Endodermal cell (in vitro differentiated cells): ENCODE measurements around the gene SND1. TPM values are rescaled to one million over a fixed set of nuclear protein-coding genes. Genes with fewer than 3 reads are reported as not detected.

Experiments used
- DNase-seq: peaks from one replicate; pipeline ENCODE4 v3.0.0-alpha.2; 2017
- H3K27ac ChIP-seq: 2 replicates; pipeline ENCODE4 v1.5.1; 2013; ENCODE audit warnings: mild to moderate bottlenecking, low read depth, low read length, moderate library complexity
- H3K27me3 ChIP-seq: 2 replicates; pipeline ENCODE4 v1.6.1; 2013; ENCODE audit warnings: mild to moderate bottlenecking, low read length, moderate library complexity; ENCODE audit not compliant: insufficient read depth, control insufficient read depth, poor library complexity, severe bottlenecking
- H3K36me3 ChIP-seq: 2 replicates; pipeline ENCODE4 v1.7.0; 2013; ENCODE audit warnings: mild to moderate bottlenecking, low read length, moderate library complexity; ENCODE audit not compliant: control insufficient read depth, insufficient read depth
- H3K4me1 ChIP-seq: one replicate; pipeline ENCODE4 v1.7.0; 2013; ENCODE audit warnings: low read length; ENCODE audit not compliant: control insufficient read depth, insufficient read depth
- H3K4me3 ChIP-seq: 2 replicates; pipeline ENCODE4 v1.5.1; 2013; ENCODE audit warnings: mild to moderate bottlenecking, low read length, moderate library complexity
- H3K9ac ChIP-seq: 2 replicates; pipeline ENCODE4 v1.6.1; 2013; ENCODE audit warnings: mild to moderate bottlenecking, low read length, moderate library complexity; ENCODE audit not compliant: poor library complexity, severe bottlenecking; ENCODE audit errors: extremely low read depth
- H3K9me3 ChIP-seq: 2 replicates; pipeline ENCODE4 v1.6.1; 2013; ENCODE audit warnings: mild to moderate bottlenecking, low read length, moderate library complexity; ENCODE audit not compliant: control insufficient read depth
- H3K27ac Mint-ChIP-seq: 2 replicates; pipeline ENCODE4 v1.8.0; 2020; ENCODE audit warnings: mixed read lengths
- H3K27me3 Mint-ChIP-seq: 2 replicates; pipeline ENCODE4 v1.8.0; 2021; ENCODE audit warnings: mild to moderate bottlenecking, mixed read lengths; ENCODE audit not compliant: insufficient read depth
- H3K36me3 Mint-ChIP-seq: 2 replicates; pipeline ENCODE4 v1.8.0; 2020; ENCODE audit warnings: low read depth, mixed read lengths
- H3K4me1 Mint-ChIP-seq: 2 replicates; pipeline ENCODE4 v1.8.0; 2020; ENCODE audit warnings: mixed read lengths
- H3K4me3 Mint-ChIP-seq: 2 replicates; pipeline ENCODE4 v1.8.0; 2020; ENCODE audit warnings: mild to moderate bottlenecking, moderate library complexity, mixed read lengths
- H3K9me3 Mint-ChIP-seq: 2 replicates; pipeline ENCODE4 v1.8.0; 2020; ENCODE audit warnings: mild to moderate bottlenecking, mixed read lengths
- WGBS, 2 experiments: methylation state at CpG; one replicate each; pipeline versions ENCODE4 v1.1.5 to v1.1.7; 2013; ENCODE audit warnings: missing lambda C conversion rate in 2 of 2, mixed read lengths in 1 of 2; ENCODE audit not compliant: insufficient coverage in 1 of 2, insufficient read length in 1 of 2; 5-methylcytosine and 5-hydroxymethylcytosine counted together
- total RNA-seq, 2 donors: library from RNA; stranded (reverse); fragmentation: NEBNext Ultra II Directional in 1 of 2; extraction: Animal tissue kit (Norgen Biotek cat#: 25700) in 1 of 2; gene quantifications; 2 replicates in 1 of 2; 3 replicates in 1 of 2; pipeline ENCODE4 v1.2.1, GENCODE V29; 2021
- TF ChIP-seq, protein P1 (sequence below): fragments of 200-600 bp; sonication (generic); conservative IDR thresholded peaks from 2 replicates; pipeline ENCODE4 v1.5.0; 2021; ENCODE audit warnings: antibody characterized with exemption, mild to moderate bottlenecking

SND1 gene
- total RNA-seq, 2 donors from 2014 or later = 240 to 267 TPM

DNA sequence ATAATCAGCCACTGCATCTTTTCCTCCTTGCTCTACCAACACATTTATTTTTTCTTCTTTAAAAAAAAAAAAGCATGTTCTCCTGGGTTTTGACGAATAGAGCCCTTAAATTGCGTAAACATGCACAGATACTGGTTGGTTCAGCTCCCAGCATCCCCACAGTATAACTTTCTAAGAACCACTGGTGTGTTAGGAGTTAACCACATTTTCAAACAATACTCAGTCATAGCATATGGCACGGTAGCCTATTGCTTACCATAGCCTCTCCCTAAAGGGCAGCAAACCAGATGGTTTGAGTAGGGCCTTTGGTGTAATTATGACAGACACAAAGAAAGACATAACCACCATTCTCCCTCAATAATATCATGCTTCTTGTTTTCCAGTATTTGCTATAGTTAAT, 234.3 kb downstream of the SND1 start:
- Mint-ChIP-seq H3K36me3 (peaks cover 20% of the 10 kb centered on the region), H3K4me3 (no peak overlapping the region), H3K27me3 (no peaks in the 10 kb centered on the region), H3K9me3 (no peaks in the 10 kb centered on the region), H3K27ac (no peak overlapping the region), H3K4me1 (peaks cover 35% of the 10 kb centered on the region)
- H3K4me1 ChIP-seq = peaks cover 25% of the 10 kb centered on the region
- no peak overlapping the region for H3K4me3 ChIP-seq
- no peak overlapping the region for H3K27ac ChIP-seq
- no peak for DNase-seq
- no peaks in the 10 kb centered on the region for H3K9me3 ChIP-seq
- TF ChIP-seq, protein P1, sequence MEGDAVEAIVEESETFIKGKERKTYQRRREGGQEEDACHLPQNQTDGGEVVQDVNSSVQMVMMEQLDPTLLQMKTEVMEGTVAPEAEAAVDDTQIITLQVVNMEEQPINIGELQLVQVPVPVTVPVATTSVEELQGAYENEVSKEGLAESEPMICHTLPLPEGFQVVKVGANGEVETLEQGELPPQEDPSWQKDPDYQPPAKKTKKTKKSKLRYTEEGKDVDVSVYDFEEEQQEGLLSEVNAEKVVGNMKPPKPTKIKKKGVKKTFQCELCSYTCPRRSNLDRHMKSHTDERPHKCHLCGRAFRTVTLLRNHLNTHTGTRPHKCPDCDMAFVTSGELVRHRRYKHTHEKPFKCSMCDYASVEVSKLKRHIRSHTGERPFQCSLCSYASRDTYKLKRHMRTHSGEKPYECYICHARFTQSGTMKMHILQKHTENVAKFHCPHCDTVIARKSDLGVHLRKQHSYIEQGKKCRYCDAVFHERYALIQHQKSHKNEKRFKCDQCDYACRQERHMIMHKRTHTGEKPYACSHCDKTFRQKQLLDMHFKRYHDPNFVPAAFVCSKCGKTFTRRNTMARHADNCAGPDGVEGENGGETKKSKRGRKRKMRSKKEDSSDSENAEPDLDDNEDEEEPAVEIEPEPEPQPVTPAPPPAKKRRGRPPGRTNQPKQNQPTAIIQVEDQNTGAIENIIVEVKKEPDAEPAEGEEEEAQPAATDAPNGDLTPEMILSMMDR = no peak
- peaks cover 55% of the 10 kb centered on the region for H3K36me3 ChIP-seq
- H3K9ac ChIP-seq = no peak overlapping the region
- 60 to 93% methylated on average over 1 to 3 of the region's 3 CpGs for whole genome bisulfite sequencing, 2 experiments
- H3K27me3 ChIP-seq = no peaks in the 10 kb centered on the region

DNA sequence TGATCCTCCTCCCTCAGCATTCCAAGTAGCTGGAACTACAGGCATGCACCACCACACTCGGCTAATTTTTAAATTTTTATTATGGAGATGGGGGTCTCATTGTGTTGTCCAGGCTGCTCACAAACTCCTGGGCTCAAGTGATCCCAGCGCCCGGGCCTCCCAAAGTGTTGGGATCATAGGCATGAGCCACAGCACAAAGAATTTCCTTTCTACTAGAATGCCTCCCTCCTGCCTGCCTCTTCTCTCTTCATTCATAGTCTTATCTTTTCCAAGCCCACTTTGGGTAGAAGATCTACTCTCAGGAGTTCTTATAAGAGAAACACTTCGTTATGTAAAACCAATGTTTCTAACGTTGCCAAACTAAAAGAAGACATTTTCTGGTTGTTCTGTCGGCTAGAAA, 235.1 kb downstream of the SND1 start:
- 70% methylated on average over 6 of the region's 6 CpGs; no CpG with 5 or more reads in 1 of the 2 experiments for WGBS, 2 experiments
- no peaks in the 10 kb centered on the region for H3K9me3 ChIP-seq
- H3K4me3 ChIP-seq = no peak overlapping the region
- H3K4me3 Mint-ChIP-seq = no peak overlapping the region
- peaks cover 64% of the 10 kb centered on the region for H3K36me3 ChIP-seq
- DNase-seq = no peak
- H3K27ac Mint-ChIP-seq = peak overlapping the region; percentile 74
- no peak overlapping the region for H3K9ac ChIP-seq
- H3K27me3 ChIP-seq = no peaks in the 10 kb centered on the region
- H3K4me1 ChIP-seq = peaks cover 25% of the 10 kb centered on the region
- peaks cover 44% of the 10 kb centered on the region for H3K4me1 Mint-ChIP-seq
- H3K9me3 Mint-ChIP-seq = no peaks in the 10 kb centered on the region
- peaks cover 28% of the 10 kb centered on the region for H3K36me3 Mint-ChIP-seq
- H3K27ac ChIP-seq = no peak overlapping the region
- TF ChIP-seq, protein P1 = no peak
- H3K27me3 Mint-ChIP-seq = no peaks in the 10 kb centered on the region

DNA sequence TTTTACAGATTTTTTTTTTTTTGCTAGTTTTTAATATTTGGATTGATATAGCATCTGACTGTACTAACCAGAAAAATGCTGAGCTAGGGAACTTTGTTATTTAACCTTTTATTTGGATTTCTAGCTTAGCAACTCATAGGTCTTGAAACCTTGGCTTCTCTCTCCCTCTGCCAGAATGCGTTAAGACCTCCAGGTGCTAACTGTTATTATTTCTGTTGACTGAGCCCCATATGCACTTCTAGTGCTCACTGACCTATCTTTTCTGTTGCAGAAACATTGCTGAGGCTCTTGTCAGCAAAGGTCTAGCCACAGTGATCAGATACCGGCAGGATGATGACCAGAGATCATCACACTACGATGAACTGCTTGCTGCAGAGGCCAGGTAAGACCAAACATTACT, 235.6 kb downstream of the SND1 start:
- H3K4me1 Mint-ChIP-seq = peaks cover 46% of the 10 kb centered on the region
- no peak overlapping the region for H3K27ac Mint-ChIP-seq
- WGBS, 2 experiments = 88 to 93% methylated on average over 1 to 3 of the region's 3 CpGs

More for the DNA sequence above, 235.6 kb downstream of the SND1 start:
- TF ChIP-seq, protein P1 = no peak
- no peak for DNase-seq
- Histone ChIP-seq H3K4me1 (peaks cover 25% of the 10 kb centered on the region), H3K4me3 (no peak overlapping the region), H3K36me3 (peaks cover 67% of the 10 kb centered on the region), H3K27me3 (no peaks in the 10 kb centered on the region), H3K27ac (no peak overlapping the region), H3K9me3 (no peaks in the 10 kb centered on the region), H3K9ac (no peak overlapping the region)
- H3K9me3 Mint-ChIP-seq = peaks cover 2% of the 10 kb centered on the region
- peaks cover 33% of the 10 kb centered on the region for H3K36me3 Mint-ChIP-seq
- no peak overlapping the region for H3K4me3 Mint-ChIP-seq
- H3K27me3 Mint-ChIP-seq = no peaks in the 10 kb centered on the region
